Sigmoid colon (tissue), 4 donors: ENCODE data around the gene TXNDC15.

Experiments used
- EP300 ChIP-seq, 4 donors: sonication (generic); formaldehyde crosslinking; IDR thresholded peaks; one replicate each; pipeline ENCODE4 v1.6.1; 2017; ENCODE audit warnings: antibody characterized with exemption in 4 of 4
- TF ChIP-seq, protein P1 (sequence below), 4 experiments: fragments of 450-650 bp in 3 of 4; fragments of 200-600 bp in 1 of 4; IDR thresholded peaks; one replicate each; pipeline ENCODE4 v1.5.1; 2016 to 2019; ENCODE audit warnings: antibody characterized with exemption in 4 of 4, mild to moderate bottlenecking in 3 of 4, moderate library complexity in 2 of 4

DNA sequence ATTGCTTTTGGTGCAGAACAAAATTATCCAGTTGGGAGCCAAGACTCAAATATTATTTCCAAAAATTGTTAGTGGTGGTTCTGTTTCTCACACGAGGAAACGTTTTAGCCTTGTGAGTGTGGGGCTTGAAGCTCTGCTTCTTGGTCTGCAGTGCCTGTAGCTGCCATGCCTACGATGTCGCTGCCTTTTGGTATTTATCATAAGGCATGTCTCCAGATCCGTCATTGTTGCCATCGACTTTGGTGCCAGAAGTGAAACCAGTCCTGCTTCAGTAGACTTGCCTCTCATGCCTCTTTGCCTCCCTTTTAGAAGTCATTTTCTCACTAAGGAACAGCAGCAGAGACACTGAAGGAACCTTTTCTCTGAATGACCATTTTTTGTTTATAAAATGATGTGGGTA is 63.9 kb downstream of the TXNDC15 start:
- TF ChIP-seq, protein P1, sequence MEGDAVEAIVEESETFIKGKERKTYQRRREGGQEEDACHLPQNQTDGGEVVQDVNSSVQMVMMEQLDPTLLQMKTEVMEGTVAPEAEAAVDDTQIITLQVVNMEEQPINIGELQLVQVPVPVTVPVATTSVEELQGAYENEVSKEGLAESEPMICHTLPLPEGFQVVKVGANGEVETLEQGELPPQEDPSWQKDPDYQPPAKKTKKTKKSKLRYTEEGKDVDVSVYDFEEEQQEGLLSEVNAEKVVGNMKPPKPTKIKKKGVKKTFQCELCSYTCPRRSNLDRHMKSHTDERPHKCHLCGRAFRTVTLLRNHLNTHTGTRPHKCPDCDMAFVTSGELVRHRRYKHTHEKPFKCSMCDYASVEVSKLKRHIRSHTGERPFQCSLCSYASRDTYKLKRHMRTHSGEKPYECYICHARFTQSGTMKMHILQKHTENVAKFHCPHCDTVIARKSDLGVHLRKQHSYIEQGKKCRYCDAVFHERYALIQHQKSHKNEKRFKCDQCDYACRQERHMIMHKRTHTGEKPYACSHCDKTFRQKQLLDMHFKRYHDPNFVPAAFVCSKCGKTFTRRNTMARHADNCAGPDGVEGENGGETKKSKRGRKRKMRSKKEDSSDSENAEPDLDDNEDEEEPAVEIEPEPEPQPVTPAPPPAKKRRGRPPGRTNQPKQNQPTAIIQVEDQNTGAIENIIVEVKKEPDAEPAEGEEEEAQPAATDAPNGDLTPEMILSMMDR (IDR thresholded peaks at IDR 0.05) = no peak
- TF ChIP-seq EP300 (IDR thresholded peaks at IDR 0.05) = no peak
